DMS114 treated with DMSO at 0.1 percent for 48 hours (cell line): Measurements from ENCODE around the gene IGFL2.
"Not testable (repeated sequence)": the region's sequence is repeated elsewhere in the genome, so short reads cannot be mapped to it uniquely, and the experiment has no call there.

ENCODE experiments used
- DNase-seq: peaks from one replicate; lab custom pipeline; 2025; ENCODE audit not compliant: unreplicated experiment; lab: John Stamatoyannopoulos, UW

Gene IGFL2

DNA sequence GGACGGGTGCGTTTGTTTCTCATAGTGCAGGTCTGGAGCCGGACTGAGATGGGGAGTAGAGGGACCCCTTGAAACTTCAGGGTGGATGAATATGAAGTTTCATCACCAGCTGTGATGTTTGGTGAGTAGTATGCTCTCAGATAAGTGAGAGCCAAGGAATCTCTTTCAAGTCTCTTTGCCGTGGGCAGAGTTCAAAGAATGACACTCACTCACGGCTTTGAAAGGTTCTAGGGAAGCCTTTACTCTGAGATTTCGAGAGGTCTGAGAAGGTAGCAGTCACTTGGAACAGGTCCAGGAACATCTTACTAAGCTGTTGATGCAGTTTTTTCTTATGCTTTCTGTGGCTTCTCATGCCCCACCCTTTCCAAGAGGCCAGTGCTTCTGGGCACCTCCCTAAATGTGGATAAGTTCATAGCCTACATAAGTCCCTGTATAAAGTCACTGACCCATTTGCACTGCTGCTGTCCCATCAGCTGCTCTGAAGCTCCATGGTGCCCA is at the start of gene IGFL2:
TSS of gene IGFL2 (plus strand) at position 448 of the 498 bp plus-strand sequence. CDS start at position 489, 41 bp downstream.
- no peak for DNase-seq

DNA sequence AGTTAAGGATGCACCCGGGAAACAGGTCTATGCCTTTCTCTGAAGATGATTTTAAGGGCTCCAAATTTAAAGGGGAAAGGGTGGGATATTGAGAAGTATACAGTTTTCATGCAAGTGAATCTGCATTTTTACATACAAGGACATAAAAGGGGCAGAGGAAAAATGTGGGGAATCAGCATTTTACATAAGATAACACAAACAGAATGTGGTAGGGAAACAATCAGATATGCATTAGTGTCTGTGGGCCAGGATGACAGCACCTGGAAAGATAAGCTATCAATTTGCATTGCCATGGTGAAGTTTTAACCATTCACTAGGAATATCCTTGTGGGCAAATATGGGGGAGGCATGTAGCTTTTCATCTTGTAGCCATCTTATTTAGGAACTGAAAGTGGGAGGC is 47.7 kb upstream of the IGFL2 start:
- DNase-seq: no peak

DNA sequence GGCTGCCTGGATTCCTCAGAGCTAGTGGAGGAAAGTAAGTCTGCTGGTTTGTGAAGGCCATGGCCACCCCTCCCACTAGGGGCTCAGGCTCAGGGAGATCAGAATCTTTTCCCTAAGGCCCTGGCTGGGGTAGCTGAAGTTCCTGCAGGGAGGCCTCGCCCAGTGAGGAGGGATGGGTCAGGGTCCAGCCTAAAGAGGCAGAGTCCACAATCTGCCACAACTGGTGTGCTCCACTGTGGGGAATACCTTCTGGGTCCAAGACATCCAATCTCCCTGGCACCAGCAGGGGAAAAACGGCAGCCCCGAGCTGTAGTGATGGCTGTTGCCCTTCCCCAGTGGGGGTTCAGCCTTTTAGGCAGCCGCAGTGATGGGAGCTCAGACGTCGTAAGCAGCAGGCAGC is 46.7 kb upstream of the IGFL2 start:
- DNase-seq: no peak

DNA sequence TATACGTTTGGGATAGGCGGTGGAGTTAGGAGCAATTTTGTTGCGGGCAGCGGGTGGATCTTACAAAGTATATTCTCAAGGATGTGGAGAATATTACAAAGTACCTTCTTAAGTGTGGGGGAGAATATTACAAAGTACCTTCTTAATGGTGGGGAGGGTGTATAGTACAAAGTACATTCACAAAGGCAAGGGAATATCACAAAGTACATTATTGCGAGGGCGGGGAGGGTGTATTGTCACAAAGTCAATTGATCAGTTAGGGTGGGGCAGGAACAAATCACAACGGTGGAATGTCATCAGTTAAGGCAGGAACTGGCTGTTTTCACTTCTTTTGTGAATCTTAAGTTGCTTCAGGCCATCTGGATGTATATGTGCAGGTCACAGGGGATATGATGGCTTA is 45.7 kb upstream of the IGFL2 start:
- not testable (repeated sequence) for DNase-seq

DNA sequence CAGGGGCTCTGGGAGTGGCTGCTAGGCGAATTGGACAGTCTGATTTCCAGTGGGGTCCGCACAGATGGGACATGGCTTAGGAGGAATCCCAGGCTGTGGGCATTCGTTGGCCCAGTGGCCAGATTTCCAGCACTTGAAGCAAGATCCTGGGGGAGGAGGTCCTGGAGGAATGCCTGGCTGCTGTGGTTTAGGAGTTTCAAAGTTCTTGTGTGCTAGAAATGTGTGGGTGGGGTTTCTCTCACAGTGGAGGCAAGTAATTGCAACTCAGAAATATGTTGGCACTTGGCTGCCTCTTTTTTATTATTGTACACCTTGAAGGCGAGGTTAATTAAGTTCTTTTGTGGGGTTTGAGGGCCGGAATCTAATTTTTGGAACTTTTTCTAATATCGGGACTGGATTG is 40.7 kb upstream of the IGFL2 start:
- DNase-seq: no peak

DNA sequence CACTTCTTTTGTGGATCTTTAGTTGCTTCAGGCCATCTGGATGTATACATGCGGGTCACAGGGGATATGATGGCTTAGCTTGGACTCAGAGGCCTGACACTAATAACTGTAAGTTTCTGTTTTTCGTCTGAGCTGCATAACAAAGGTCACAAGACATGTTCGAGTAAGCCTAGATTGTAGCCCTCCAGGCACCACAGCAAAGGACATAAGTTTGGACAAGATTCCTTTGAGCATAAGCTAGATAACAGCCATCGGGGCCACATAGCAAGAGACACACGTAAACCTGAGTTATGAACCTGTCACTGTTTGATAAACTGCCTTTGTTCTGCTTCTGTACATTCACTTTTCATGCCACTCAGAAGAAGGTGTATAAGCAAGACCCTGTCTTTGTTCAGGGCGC is 38.2 kb upstream of the IGFL2 start:
- no peak for DNase-seq

DNA sequence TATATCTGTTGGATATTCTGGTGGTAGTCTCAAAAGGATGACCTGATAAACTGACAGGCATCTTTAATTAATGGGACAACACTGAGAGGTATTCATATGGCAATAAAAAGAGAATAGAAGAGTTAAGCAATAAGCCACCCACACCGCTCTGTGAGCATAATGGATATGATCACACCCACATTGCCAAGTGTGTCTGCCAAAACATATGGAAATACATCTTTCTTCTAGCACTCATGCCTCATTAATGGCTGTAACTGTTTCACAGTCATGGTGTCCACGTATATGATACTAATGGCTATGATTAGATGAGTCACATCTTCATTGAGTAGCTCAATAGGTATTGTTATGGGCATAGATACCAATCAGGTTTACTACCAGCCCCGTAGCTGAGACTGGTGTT is 36.7 kb upstream of the IGFL2 start:
- DNase-seq: no peak

DNA sequence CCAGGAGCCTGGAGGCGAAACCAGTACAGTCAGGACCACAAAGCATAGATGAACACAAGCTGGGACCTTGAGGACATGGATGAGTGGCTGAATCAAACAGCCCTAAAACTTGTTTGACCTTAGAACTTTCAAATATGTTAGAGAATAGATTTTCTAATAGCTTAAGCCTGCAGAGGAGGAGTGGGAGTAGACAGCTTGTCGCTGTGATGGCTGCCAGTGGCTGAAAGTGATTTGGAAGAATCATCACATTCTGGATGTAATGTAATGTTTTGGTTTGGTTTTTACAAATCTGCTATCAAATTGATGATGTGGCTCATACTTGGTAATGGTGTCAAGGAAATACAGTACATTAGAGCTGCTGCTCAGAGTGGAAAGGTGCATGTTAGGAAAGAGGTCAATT is 35.5 kb upstream of the IGFL2 start:
- DNase-seq: no peak

DNA sequence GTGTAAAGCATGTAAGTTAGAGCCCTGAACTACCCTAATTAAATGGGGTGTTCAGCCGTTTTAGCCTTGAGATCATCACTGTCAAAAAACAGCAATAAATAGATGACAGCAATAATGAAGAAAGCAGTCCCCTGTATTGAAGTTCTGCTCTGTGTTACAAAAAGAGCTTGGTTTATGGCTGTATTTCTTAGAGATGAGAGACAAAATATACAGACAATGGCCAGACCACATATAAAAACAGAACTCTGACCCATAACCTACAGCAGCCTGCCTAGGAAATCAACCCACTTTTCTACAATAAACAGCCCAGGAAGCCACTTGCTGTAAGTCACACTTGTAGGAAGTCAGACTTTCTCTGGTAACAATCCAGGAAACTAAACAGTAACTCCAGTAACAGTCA is 34.3 kb upstream of the IGFL2 start:
- DNase-seq: no peak

DNA sequence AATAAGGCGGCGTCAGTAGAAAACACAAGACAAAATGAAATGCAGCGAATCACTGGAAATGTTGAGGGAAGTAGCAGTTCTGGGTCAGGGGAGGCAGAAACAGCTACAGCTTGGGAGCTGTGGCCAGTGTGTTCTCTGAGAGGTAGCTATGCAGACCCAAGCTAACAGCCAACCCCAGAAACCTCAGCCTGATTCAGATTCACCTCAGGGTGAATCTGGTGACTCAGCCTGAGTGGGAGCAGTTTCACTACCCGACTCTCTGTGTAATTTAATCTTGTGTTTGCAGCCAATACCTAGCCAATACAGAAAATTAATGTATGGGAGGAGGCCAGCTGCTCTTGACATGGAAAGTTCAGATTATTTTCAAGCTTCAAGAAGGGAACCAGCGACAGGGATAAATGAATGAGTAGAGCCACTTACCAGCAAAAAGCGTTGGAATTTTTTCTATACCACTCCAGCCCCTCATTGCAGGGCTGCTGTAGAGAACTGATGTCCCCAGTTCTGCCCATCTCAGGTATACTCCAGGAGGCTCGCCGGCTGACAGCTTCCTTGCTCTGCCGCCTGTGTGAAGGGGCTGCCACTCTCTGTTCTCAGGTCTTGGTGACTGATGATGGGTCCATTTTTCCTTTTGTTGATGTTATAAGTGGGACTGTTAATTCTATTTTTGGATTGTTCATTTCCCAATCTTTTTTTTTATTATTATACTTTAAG is 32.5 kb upstream of the IGFL2 start:
- DNase-seq: no peak

DNA sequence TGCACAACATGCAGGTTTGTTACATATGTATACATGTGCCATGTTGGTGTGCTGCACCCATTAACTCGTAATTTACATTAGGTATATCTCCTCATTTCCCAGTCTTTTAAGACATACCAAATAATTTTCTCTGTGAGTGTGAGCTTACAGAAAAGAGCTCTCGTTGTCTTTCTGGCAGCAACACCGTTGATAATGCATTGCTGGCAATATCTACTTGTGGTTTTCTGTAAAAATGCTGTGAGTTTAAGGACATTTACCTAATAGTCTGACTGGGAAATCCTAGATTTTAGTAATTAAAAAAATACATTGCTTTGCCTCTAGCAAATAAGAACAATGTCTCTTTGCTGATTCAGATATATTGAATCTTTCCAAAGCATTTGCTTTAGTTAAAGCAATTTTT is 31.9 kb upstream of the IGFL2 start:
- no peak for DNase-seq

DNA sequence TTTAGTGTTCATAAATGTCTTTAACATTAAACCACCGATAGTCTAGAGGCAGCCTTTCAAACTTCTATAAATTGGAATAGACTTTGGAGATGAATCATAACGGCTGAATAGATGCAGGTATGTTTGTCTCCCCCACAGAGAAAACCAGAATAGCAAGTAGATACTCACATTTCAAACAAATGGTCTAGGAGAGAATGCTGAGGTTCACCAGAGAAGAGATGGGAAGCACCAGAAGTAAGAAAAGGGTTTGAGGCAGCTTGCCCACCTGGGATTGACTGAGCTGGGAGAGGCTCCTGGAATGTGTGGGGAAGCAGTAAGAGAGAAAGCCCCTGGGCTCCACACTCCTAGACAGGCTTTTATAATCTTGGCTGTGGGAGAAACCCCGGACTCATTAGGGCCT is 29.9 kb upstream of the IGFL2 start:
- DNase-seq: no peak

DNA sequence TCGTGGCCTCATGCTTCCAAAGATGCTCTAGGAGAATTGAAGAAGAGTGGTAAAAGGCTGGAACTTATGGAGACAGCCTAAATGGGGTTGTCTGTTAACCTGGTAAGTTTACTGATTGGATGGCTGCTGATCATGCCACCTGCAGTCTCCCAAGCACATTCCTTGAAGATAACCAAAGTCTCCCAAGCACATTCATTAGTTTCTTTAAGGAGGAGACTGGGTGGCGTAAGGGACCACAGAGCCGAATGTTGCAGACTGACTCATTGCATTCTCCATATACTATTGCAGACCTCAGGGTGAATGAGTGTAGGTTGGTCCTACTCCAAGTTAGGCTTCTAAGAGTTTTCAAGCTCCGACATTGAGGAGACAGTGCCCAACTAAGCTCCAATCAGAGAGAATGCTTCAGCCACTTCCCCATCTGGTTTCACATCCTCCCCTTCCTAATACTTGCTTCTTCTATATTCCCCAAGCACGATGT is 23.4 kb upstream of the IGFL2 start, which contains the start of gene IGFL3:
TSS of gene IGFL3 (minus strand) at position 51 of the 478 bp plus-strand sequence. CDS start at position 12, 39 bp downstream.
- DNase-seq: no peak

DNA sequence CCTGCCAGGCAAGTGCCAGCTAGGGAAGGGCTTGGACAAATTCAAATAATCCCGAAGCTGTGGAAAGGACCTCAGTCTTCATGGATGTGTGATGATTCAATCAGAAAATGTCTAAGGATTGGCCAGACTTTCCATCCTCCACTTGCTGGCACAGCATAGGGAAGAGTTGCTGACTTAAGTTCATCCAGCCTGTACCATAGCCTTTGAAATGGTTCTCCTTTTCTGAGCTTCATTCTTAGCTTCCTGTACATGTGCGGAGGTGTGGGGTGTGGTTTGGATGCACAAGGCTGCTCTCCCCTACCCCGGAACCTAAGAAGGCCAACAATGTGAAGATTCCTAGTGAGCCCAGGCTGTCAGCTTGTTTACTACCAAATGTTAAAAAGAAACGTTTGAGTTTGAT is 22.6 kb upstream of the IGFL2 start:
- DNase-seq: no peak

DNA sequence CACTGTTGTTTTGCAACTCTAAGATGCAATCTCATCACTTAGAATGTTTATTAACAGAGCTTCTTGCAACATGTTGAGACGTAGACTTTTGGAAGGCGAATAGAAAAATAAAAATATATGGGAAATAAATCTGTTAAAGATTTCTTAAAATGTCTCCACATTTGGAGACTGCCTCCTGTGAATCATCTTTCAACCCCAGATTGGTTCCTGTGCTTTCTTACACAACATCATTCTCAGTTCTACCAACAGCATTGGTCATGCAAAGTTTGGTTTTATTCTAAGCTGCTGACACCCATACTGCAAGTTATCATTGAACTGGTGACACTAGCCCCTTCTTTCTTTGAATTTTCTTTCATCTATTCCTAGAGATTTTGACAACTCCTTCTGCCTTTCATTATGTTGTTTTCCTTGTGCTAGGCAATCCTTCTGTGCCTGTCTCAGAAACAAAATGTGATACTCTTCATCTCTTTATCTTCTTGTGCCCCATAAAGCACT is 21.9 kb upstream of the IGFL2 start:
- no peak for DNase-seq

DNA sequence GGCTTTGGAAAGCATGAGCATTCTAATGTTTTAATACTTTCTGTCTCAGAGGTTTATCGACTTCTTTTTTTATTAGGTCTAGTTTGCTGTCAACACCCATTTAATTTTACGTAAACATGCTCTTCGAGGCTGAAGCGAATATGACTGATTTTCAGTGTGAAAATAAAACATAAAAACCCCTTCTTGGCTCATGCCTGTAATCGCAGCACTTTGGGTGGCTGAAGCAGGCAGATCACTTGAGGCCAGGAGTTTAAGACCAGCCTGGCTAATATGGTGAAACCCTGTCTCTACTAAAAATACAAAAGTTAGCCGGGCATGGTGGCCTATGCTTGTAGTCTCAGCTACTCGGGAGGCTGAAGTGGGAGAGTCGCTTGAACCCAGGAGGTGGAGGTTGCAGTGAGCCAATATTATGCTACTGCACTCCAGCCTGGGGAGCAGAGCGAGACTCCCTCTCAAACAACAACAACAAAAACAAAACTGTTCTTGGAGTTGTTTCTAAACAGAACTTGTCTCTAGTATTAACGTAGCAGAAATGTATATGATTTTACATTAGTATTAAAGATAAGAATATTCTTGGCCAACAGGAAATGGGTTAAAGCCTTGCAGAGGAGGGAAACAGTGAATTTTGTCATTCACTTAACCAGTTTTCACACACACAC is 16.4 kb upstream of the IGFL2 start:
- DNase-seq: no peak

DNA sequence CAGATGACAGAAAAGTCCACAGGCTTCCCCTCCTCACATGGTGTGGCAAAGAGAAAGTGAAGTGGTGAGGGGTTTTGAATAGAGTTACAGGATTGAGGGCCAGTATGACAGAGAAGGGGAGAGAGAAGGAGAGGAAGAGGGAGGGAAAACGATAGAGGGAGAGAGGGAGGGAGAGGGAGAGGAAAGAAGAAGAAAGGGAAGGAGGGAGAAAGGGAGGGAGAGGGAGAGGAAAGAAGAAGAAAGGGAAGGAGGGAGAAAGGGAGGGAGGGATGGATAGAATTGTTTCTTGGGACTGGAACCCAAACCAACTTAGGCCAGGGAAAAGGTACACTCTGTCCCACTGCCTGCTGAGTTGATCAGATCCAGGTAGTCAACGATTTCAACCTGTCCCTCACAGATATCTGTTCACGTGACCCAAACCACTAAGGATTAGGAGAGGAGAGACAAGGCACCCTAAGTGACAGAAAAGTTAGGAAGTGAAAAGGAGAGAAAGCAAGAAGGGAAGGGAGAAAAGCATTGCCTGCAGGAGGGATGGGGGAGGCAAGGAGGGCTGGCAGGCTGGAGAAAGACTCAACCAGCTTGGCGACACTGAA is 15.4 kb upstream of the IGFL2 start:
- no peak for DNase-seq

DNA sequence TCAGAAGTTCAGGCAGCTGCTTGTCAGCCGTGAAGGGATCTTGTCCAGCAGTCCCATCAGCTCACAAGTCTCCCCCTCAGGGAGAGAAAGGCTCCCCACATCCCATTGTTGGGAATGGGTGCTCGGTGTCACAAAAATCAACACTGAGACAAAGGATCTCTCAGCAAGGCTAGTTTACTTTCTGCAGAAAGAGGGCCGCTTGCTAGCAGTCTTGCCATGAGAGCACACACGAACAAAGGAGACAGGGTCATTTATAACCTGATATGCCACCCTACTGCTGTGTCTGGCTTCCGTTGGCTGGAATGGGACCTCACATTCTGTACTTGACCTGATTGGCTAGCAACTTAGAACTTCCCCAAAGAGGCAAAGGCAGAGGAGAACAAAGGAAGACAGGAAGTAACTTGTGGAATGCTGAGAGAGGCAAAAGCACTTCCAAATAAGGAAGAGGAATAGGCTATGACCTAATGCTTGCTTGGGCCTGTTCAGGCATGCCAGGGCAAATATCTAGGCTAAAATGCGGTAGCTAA is 14.9 kb upstream of the IGFL2 start:
- DNase-seq: no peak

DNA sequence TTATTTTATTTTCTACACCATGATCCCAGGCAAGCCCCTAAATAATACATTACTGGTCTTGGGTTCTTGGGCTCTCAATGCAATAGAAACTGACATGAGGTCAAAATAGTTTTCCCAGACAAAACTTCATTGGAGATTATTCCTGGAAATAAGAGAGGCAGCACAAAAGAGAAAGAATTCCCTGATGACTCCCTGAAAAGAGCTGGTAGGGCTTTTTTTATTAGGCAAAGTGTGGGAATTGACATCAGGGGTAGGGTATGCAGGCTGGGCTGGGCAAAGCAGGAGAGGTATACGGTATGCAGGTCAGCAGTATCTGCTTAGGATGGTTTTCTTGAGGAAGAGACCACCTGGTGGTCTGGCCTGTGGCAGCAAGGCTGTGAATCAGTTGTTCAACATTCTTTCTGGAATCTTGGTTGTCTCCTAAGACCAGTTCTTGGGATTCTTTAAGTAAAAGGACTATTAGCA is 14.2 kb upstream of the IGFL2 start:
- no peak for DNase-seq

DNA sequence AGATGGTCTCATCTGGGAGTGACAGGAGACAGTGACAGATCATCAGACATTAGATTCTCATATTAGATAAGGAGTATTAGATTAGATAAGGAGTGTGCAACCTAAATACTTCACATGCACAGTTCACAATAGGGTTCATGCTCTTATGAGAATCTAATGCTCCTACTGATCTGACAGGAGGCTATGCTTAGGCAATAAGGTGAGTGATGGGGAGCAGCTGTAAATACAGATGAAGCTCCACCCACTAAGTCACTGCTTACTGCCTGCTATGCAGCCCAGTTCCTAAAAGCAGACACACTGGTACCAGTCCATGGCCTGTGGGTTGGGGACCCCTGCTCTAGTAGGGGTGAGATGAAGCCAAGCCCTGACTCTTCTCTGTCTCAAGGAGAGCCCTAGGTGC is 13.5 kb upstream of the IGFL2 start:
- no peak for DNase-seq

DNA sequence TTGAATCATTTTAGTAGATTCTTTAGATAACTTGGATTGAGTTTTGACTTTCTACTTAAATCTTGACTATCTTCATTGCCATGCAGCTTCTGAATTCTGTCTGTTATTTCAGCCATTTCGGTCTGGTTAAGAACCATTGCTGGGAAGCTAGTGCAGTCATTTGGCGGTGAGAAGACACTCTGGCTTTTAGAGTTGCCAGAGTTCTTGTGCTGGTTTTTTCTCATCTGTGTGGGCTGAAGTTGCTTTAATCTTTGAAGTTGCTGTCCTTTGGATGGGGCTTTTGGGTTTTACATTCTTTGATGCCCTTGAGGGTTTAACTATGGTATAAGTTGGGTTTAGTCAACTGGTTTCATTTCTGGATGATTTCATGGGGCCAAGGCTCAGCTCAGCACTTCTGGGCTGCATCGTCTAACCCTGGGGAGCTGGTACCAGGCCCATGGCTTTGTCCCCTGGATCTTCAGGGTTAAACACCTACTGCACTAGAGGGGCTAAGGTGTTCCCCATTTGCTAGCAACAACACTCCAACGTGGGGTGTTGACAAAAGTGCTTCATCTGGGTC is 10.0 kb upstream of the IGFL2 start:
- no peak for DNase-seq
